GM18499 (cell line): Measurements from ENCODE around the gene B3GALT5.

ENCODE experiments used
- ATAC-seq: cut with Tn5 transposase; IDR thresholded peaks from one replicate; pipeline ENCODE4 v1.9.1; 2021; ENCODE audit warnings: moderate number of reproducible peaks; ENCODE audit not compliant: insufficient read depth, unreplicated experiment

Gene B3GALT5

GRCh38 chr21:39640754-39641153 is 28.0 kb downstream of the B3GALT5 start:
- no peak for ATAC-seq

- ATAC-seq, result no peak
These were observed 29.2 kb downstream of the B3GALT5 start for GRCh38 chr21:39641827-39642450.

- ATAC-seq, result no peak
These were observed 31.4 kb downstream of the B3GALT5 start for GRCh38 chr21:39644062-39644560.

- no peak for ATAC-seq
These were observed 32.6 kb downstream of the B3GALT5 start for GRCh38 chr21:39645331-39645730.

GRCh38 chr21:39647476-39647875 is 34.7 kb downstream of the B3GALT5 start:
- ATAC-seq, result no peak

- ATAC-seq, result no peak
These were observed 36.1 kb downstream of the B3GALT5 start for GRCh38 chr21:39648879-39649278.

- ATAC-seq, result no peak
These were observed 36.8 kb downstream of the B3GALT5 start for GRCh38 chr21:39649526-39649925.

- ATAC-seq, result no peak
These were observed 37.6 kb downstream of the B3GALT5 start for GRCh38 chr21:39650306-39650705.

GRCh38 chr21:39650801-39651200 is 38.1 kb downstream of the B3GALT5 start:
- ATAC-seq, result no peak

- ATAC-seq, result no peak
These were observed 38.5 kb downstream of the B3GALT5 start for GRCh38 chr21:39651206-39651605.

- no peak for ATAC-seq
These were observed 42.2 kb downstream of the B3GALT5 start for GRCh38 chr21:39654951-39655350.

GRCh38 chr21:39655589-39655988 is 42.8 kb downstream of the B3GALT5 start:
- no peak for ATAC-seq

GRCh38 chr21:39656209-39656608 is 43.5 kb downstream of the B3GALT5 start:
- ATAC-seq, result no peak

GRCh38 chr21:39657091-39657689 is 44.5 kb downstream of the B3GALT5 start:
- ATAC-seq, result no peak

- ATAC-seq, result no peak
These were observed 45.3 kb downstream of the B3GALT5 start for GRCh38 chr21:39658066-39658465.

GRCh38 chr21:39659070-39659815 is 46.5 kb downstream of the B3GALT5 start:
- no peak for ATAC-seq

- no peak for ATAC-seq
These were observed 47.6 kb downstream of the B3GALT5 start for GRCh38 chr21:39660191-39660980.

GRCh38 chr21:39661121-39661520 is 48.4 kb downstream of the B3GALT5 start:
- ATAC-seq, result no peak

- no peak for ATAC-seq
These were observed 49.0 kb downstream of the B3GALT5 start for GRCh38 chr21:39661740-39662139.

- ATAC-seq, result no peak
These were observed 49.7 kb downstream of the B3GALT5 start for GRCh38 chr21:39662411-39662953.
